ENCODE results near the gene NOSTRIN. TPM values are rescaled to one million over a fixed set of nuclear protein-coding genes. Genes with fewer than 3 reads are reported as not detected.
A peak's percentile ranks its signal among the peaks of the same experiment; 100 is the strongest.
"Not testable (repeated sequence)": the region's sequence is repeated elsewhere in the genome, so short reads cannot be mapped to it uniquely, and the experiment has no call there.

The NOSTRIN gene
- total and polyA plus RNA-seq, 8 donors, result 25.7 to 45.3 (median 38.8) TPM

GRCh38 chr2:168852481-168852880 lies 50.0 kb downstream of the NOSTRIN start:
- H3K36me3 ChIP-seq, result peaks cover 0 to 11% of the 10 kb centered on the region in 2 donors

GRCh38 chr2:168853471-168853870 lies 51.0 kb downstream of the NOSTRIN start:
- no peak for TF ChIP-seq CTCF (IDR thresholded peaks at IDR 0.05)
- no peaks in the 10 kb centered on the region for H3K9me3 ChIP-seq
- no peak overlapping the region for H3K4me3 ChIP-seq
- DNase-seq (no peak), ATAC-seq (no peak)
- no peak overlapping the region for H3K27ac ChIP-seq
- intact Hi-C loops (cut with DNase I), result no loop called here
- peaks cover 0 to 4% of the 10 kb centered on the region in 2 donors for H3K4me1 ChIP-seq
- H3K36me3 ChIP-seq, result peaks cover 0 to 19% of the 10 kb centered on the region in 2 donors
- H3K27me3 ChIP-seq, result no peaks in the 10 kb centered on the region

More at GRCh38 chr2:168852481-168852880, 50.0 kb downstream of the NOSTRIN start:
- intact Hi-C loops (cut with DNase I), result no loop called here
- no peak overlapping the region for H3K4me3 ChIP-seq
- no peak for TF ChIP-seq CTCF (IDR thresholded peaks at IDR 0.05)
- H3K9me3 ChIP-seq, result no peaks in the 10 kb centered on the region
- H3K27ac ChIP-seq, result no peak overlapping the region
- peaks cover 0 to 4% of the 10 kb centered on the region in 2 donors for H3K4me1 ChIP-seq
- no peak for ATAC-seq
- DNase-seq, result no peak
- H3K27me3 ChIP-seq, result no peaks in the 10 kb centered on the region

- intact Hi-C loops (cut with DNase I), result no loop called here
- H3K4me3 ChIP-seq, result no peak overlapping the region
- DNase-seq (no peak), ATAC-seq (no peak)
- H3K4me1 ChIP-seq, result peaks cover 0 to 4% of the 10 kb centered on the region in 2 donors
- H3K36me3 ChIP-seq, result peaks cover 0 to 22% of the 10 kb centered on the region in 2 donors
- H3K27ac ChIP-seq, result no peak overlapping the region
- no peak for TF ChIP-seq CTCF (IDR thresholded peaks at IDR 0.05)
- no peaks in the 10 kb centered on the region for H3K27me3 ChIP-seq
- no peaks in the 10 kb centered on the region for H3K9me3 ChIP-seq
These were observed 52.2 kb downstream of the NOSTRIN start for GRCh38 chr2:168854651-168855050.

GRCh38 chr2:168855601-168856000 lies 53.2 kb downstream of the NOSTRIN start:
- H3K27me3 ChIP-seq, result no peaks in the 10 kb centered on the region
- peaks cover 0 to 25% of the 10 kb centered on the region in 2 donors for H3K36me3 ChIP-seq
- H3K4me3 ChIP-seq, result no peak overlapping the region
- intact Hi-C loops (cut with DNase I), result no loop called here
- no peak for DNase-seq
- H3K4me1 ChIP-seq, result peaks cover 0 to 4% of the 10 kb centered on the region in 2 donors
- peak overlapping the region in 1 of 2 donors; percentile 51 for H3K27ac ChIP-seq
- no peak for TF ChIP-seq CTCF (IDR thresholded peaks at IDR 0.05)
- no peak for ATAC-seq
- no peaks in the 10 kb centered on the region for H3K9me3 ChIP-seq

- ATAC-seq (no peak), DNase-seq (no peak)
- intact Hi-C loops (cut with DNase I), result no loop called here
- H3K36me3 ChIP-seq, result peaks cover 0 to 40% of the 10 kb centered on the region in 2 donors
- H3K27me3 ChIP-seq, result no peaks in the 10 kb centered on the region
- H3K9me3 ChIP-seq, result no peaks in the 10 kb centered on the region
- no peak overlapping the region for H3K4me3 ChIP-seq
- no peak overlapping the region for H3K27ac ChIP-seq
- H3K4me1 ChIP-seq, result peaks cover 0 to 4% of the 10 kb centered on the region in 2 donors
- TF ChIP-seq CTCF (IDR thresholded peaks at IDR 0.05), result no peak
These were observed 55.7 kb downstream of the NOSTRIN start for GRCh38 chr2:168858146-168858545.

GRCh38 chr2:168867164-168867563 lies 64.7 kb downstream of the NOSTRIN start:
- H3K27me3 ChIP-seq; H3K9me3 ChIP-seq; H3K4me1 ChIP-seq; DNase-seq; H3K27ac ChIP-seq; intact Hi-C loops (cut with DNase I); H3K4me3 ChIP-seq; ATAC-seq: not testable (repeated sequence)
- H3K36me3 ChIP-seq, result peaks cover 0 to 33% of the 10 kb centered on the region in 2 donors

GRCh38 chr2:168870369-168870768 lies 67.9 kb downstream of the NOSTRIN start:
- H3K27ac ChIP-seq; DNase-seq; intact Hi-C loops (cut with DNase I); H3K36me3 ChIP-seq; ATAC-seq; H3K9me3 ChIP-seq; H3K27me3 ChIP-seq; H3K4me1 ChIP-seq; H3K4me3 ChIP-seq: not testable (repeated sequence)

GRCh38 chr2:168870824-168871223 lies 68.4 kb downstream of the NOSTRIN start:
- ATAC-seq; H3K36me3 ChIP-seq; H3K9me3 ChIP-seq; H3K27ac ChIP-seq; H3K4me1 ChIP-seq; H3K27me3 ChIP-seq; DNase-seq; H3K4me3 ChIP-seq; intact Hi-C loops (cut with DNase I): not testable (repeated sequence)
